ENCODE data around the gene CCDC141.

DNA sequence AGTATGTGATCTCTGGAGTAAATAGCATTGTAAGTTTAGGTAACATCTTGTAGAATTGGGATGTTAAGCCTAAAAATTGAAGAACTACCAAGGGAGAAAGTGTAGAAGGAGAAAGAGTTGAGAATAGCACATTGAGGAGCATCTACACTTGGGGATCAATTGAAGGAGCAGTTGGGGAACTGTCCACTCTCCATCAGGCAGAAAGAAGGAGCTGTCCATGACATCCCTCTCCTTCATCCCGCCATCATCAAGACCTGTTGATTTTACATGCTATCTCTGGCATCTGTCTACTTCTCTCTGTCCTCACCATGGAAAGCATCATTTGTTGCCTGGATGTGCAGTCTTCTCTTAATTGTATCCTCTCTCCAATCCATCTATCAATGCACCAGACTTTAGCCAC lies 87.8 kb downstream of the CCDC141 start:
- TF ChIP-seq POLR2AphosphoS5 (IDR thresholded peaks at IDR 0.05) (no peak), POLR2A (IDR thresholded peaks at IDR 0.05) (no peak)
- TF ChIP-seq, protein P1, sequence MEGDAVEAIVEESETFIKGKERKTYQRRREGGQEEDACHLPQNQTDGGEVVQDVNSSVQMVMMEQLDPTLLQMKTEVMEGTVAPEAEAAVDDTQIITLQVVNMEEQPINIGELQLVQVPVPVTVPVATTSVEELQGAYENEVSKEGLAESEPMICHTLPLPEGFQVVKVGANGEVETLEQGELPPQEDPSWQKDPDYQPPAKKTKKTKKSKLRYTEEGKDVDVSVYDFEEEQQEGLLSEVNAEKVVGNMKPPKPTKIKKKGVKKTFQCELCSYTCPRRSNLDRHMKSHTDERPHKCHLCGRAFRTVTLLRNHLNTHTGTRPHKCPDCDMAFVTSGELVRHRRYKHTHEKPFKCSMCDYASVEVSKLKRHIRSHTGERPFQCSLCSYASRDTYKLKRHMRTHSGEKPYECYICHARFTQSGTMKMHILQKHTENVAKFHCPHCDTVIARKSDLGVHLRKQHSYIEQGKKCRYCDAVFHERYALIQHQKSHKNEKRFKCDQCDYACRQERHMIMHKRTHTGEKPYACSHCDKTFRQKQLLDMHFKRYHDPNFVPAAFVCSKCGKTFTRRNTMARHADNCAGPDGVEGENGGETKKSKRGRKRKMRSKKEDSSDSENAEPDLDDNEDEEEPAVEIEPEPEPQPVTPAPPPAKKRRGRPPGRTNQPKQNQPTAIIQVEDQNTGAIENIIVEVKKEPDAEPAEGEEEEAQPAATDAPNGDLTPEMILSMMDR (IDR thresholded peaks at IDR 0.05), result no peak

All from upper lobe of left lung (tissue), 4 donors.